ENCODE results near the gene ZMYND8.
"Not testable (repeated sequence)": the region's sequence is repeated elsewhere in the genome, so short reads cannot be mapped to it uniquely, and the experiment has no call there.

ZMYND8 gene

GRCh38 chr20:47309806-47310426 lies 46.6 kb downstream of the ZMYND8 start:
- CTCF ChIA-PET: interaction anchor here (0.9 kb wide), 1 partner anchor 74 kb away, joined by 3 read pairs; no protein-coding TSS in a partner anchor

GRCh38 chr20:47309394-47309793 lies 47.1 kb downstream of the ZMYND8 start:
- no peak overlapping the region for H3K4me3 ChIP-seq (ENCODE audit: low read depth, low read length)
- TF ChIP-seq CTCF (IDR thresholded peaks at IDR 0.05; ENCODE audit: insufficient read depth, low read length, missing control alignments): no peak
- ChIA-PET POLR2A (no interaction called here), CTCF (interaction anchor here (0.9 kb wide), 1 partner anchor 75 kb away, joined by 3 read pairs; no protein-coding TSS in a partner anchor)
- DNase-seq (ENCODE audit: low read depth, low spot score): no peak

More at GRCh38 chr20:47309806-47310426, 46.6 kb downstream of the ZMYND8 start:
- POLR2A ChIA-PET: no interaction called here
- no peak for TF ChIP-seq CTCF (IDR thresholded peaks at IDR 0.05; ENCODE audit: insufficient read depth, low read length, missing control alignments)
- H3K4me3 ChIP-seq (ENCODE audit: low read depth, low read length): no peak overlapping the region
- DNase-seq (ENCODE audit: low read depth, low spot score): no peak

GRCh38 chr20:47307569-47307968 lies 48.9 kb downstream of the ZMYND8 start:
- CTCF ChIA-PET; H3K4me3 ChIP-seq (ENCODE audit: low read depth, low read length); DNase-seq (ENCODE audit: low read depth, low spot score): not testable (repeated sequence)
- POLR2A ChIA-PET: interaction anchor here (0.6 kb wide), 1 partner anchor 386 kb away, joined by 3 read pairs; no protein-coding TSS in a partner anchor

GRCh38 chr20:47306755-47307370 lies 49.6 kb downstream of the ZMYND8 start:
- POLR2A ChIA-PET: no interaction called here
- CTCF ChIA-PET: interaction anchor here (0.9 to 4.5 kb wide), 4 partner anchors 9 to 77 kb away, joined by 3 to 25 read pairs (median 10); no protein-coding TSS in a partner anchor
- no peak for DNase-seq (ENCODE audit: low read depth, low spot score)
- no peak for TF ChIP-seq CTCF (IDR thresholded peaks at IDR 0.05; ENCODE audit: insufficient read depth, low read length, missing control alignments)
- no peak overlapping the region for H3K4me3 ChIP-seq (ENCODE audit: low read depth, low read length)

GRCh38 chr20:47306095-47306494 lies 50.4 kb downstream of the ZMYND8 start:
- CTCF ChIA-PET: interaction anchor here (0.9 to 4.5 kb wide), 4 partner anchors 10 to 78 kb away, joined by 3 to 25 read pairs (median 10); no protein-coding TSS in a partner anchor
- POLR2A ChIA-PET: no interaction called here
- no peak overlapping the region for H3K4me3 ChIP-seq (ENCODE audit: low read depth, low read length)
- DNase-seq (ENCODE audit: low read depth, low spot score): no peak
- no peak for TF ChIP-seq CTCF (IDR thresholded peaks at IDR 0.05; ENCODE audit: insufficient read depth, low read length, missing control alignments)

- TF ChIP-seq CTCF (IDR thresholded peaks at IDR 0.05; ENCODE audit: insufficient read depth, low read length, missing control alignments): no peak
- DNase-seq (ENCODE audit: low read depth, low spot score): no peak
- ChIA-PET CTCF (interaction anchor here (2.7 to 4.5 kb wide), 2 partner anchors 33 to 78 kb away, joined by 14 to 25 read pairs; no protein-coding TSS in a partner anchor), POLR2A (no interaction called here)
- no peak overlapping the region for H3K4me3 ChIP-seq (ENCODE audit: low read depth, low read length)
Measured at GRCh38 chr20:47305667-47306066, 50.8 kb downstream of the ZMYND8 start.
